ENCODE data around the gene PCDHGA6.

PCDHGA6 gene

GRCh38 chr5:141422742-141423291 is 49.1 kb downstream of the PCDHGA6 start:
- DNase-seq, result no peak

- DNase-seq, result no peak
These were observed 54.2 kb downstream of the PCDHGA6 start for GRCh38 chr5:141427783-141428426.

Data from CD4-positive, alpha-beta T cell treated with Interleukin-21 for 1 hour (primary cell).